ENCODE measurements around the gene RAB37. TPM values are rescaled to one million over a fixed set of nuclear protein-coding genes. Genes with fewer than 3 reads are reported as not detected.

RAB37 gene
- total RNA-seq, 1 experiment from 2014 or later: 8.9 TPM

DNA sequence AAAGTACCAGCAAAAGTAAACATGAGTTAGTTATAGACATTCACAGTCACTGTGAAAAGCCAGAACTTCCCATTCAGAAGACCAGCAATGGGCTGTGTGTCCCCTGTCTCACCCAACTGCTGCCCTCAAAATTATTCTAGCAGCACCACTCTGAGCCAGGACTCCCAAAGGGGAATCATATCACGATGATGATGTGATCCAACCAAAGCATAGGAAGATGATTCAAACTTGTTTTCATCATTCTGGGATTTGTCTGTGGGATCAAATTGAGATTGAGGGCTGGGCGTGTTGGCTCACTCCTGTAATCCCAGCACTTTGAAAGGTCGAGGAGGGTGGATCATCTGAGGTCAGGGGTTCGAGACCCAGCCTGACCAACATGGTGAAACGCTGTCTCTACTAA is 45.5 kb downstream of the RAB37 start (continued):
- TF ChIP-seq MLX (CRISPR knock-in tag; IDR thresholded peaks at IDR 0.05) (no peak), ESRRA (CRISPR knock-in tag; IDR thresholded peaks at IDR 0.05; ENCODE audit: borderline replicate concordance) (no peak), FOXP4 (CRISPR knock-in tag; IDR thresholded peaks at IDR 0.05) (no peak), ZBTB43 (CRISPR knock-in tag; IDR thresholded peaks at IDR 0.05) (no peak), ZNF671 (CRISPR knock-in tag; IDR thresholded peaks at IDR 0.05) (no peak), ZBTB21 (CRISPR knock-in tag; IDR thresholded peaks at IDR 0.05; ENCODE audit: borderline replicate concordance) (no peak)

GRCh38 chr17:74784125-74784810 is 47.2 kb downstream of the RAB37 start:
- ChIA-PET POLR2A (interaction anchor here (0.7 kb wide), 1 partner anchor 35 kb away, joined by 5 read pairs; no protein-coding TSS in a partner anchor), CTCF (interaction anchor here (0.6 to 4.2 kb wide), 10 partner anchors 9 to 127 kb away, joined by 3 to 39 read pairs (median 4); partner anchors contain the start of gene RAB37)
- Mint-ChIP-seq H3K4me1 (peaks cover 22% of the 10 kb centered on the region), H3K27me3 (ENCODE audit: low read depth) (no peaks in the 10 kb centered on the region), H3K4me3 (no peak overlapping the region), H3K36me3 (no peaks in the 10 kb centered on the region), H3K9me3 (no peaks in the 10 kb centered on the region), H3K27ac (no peak overlapping the region; the same call in 1 of the 2 replicates)
- ATAC-seq (no peak), DNase-seq (ENCODE audit: low spot score) (no peak)
- TF ChIP-seq ETV6 (CRISPR knock-in tag; IDR thresholded peaks at IDR 0.05) (no peak), ZBTB21 (CRISPR knock-in tag; IDR thresholded peaks at IDR 0.05; ENCODE audit: borderline replicate concordance) (no peak), FOXK1 (CRISPR knock-in tag; IDR thresholded peaks at IDR 0.05) (no peak), RELA (CRISPR knock-in tag; IDR thresholded peaks at IDR 0.05; ENCODE audit: borderline replicate concordance) (no peak), CBFB (CRISPR knock-in tag; IDR thresholded peaks at IDR 0.05; ENCODE audit: low read depth) (no peak), MLX (CRISPR knock-in tag; IDR thresholded peaks at IDR 0.05) (no peak), ZNF396 (CRISPR knock-in tag; IDR thresholded peaks at IDR 0.05; ENCODE audit: borderline replicate concordance) (no peak)
- TF ChIP-seq, protein P1, sequence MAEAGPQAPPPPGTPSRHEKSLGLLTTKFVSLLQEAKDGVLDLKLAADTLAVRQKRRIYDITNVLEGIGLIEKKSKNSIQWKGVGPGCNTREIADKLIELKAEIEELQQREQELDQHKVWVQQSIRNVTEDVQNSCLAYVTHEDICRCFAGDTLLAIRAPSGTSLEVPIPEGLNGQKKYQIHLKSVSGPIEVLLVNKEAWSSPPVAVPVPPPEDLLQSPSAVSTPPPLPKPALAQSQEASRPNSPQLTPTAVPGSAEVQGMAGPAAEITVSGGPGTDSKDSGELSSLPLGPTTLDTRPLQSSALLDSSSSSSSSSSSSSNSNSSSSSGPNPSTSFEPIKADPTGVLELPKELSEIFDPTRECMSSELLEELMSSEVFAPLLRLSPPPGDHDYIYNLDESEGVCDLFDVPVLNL (CRISPR knock-in tag; IDR thresholded peaks at IDR 0.05; ENCODE audit: borderline replicate concordance, low read depth): no peak
- TF ChIP-seq, protein P2, sequence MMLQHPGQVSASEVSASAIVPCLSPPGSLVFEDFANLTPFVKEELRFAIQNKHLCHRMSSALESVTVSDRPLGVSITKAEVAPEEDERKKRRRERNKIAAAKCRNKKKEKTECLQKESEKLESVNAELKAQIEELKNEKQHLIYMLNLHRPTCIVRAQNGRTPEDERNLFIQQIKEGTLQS (CRISPR knock-in tag; conservative IDR thresholded peaks at IDR 0.05): no peak
- TF ChIP-seq, protein P3, sequence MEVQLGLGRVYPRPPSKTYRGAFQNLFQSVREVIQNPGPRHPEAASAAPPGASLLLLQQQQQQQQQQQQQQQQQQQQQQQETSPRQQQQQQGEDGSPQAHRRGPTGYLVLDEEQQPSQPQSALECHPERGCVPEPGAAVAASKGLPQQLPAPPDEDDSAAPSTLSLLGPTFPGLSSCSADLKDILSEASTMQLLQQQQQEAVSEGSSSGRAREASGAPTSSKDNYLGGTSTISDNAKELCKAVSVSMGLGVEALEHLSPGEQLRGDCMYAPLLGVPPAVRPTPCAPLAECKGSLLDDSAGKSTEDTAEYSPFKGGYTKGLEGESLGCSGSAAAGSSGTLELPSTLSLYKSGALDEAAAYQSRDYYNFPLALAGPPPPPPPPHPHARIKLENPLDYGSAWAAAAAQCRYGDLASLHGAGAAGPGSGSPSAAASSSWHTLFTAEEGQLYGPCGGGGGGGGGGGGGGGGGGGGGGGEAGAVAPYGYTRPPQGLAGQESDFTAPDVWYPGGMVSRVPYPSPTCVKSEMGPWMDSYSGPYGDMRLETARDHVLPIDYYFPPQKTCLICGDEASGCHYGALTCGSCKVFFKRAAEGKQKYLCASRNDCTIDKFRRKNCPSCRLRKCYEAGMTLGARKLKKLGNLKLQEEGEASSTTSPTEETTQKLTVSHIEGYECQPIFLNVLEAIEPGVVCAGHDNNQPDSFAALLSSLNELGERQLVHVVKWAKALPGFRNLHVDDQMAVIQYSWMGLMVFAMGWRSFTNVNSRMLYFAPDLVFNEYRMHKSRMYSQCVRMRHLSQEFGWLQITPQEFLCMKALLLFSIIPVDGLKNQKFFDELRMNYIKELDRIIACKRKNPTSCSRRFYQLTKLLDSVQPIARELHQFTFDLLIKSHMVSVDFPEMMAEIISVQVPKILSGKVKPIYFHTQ (CRISPR knock-in tag; IDR thresholded peaks at IDR 0.05): no peak
- TF ChIP-seq, protein P4, sequence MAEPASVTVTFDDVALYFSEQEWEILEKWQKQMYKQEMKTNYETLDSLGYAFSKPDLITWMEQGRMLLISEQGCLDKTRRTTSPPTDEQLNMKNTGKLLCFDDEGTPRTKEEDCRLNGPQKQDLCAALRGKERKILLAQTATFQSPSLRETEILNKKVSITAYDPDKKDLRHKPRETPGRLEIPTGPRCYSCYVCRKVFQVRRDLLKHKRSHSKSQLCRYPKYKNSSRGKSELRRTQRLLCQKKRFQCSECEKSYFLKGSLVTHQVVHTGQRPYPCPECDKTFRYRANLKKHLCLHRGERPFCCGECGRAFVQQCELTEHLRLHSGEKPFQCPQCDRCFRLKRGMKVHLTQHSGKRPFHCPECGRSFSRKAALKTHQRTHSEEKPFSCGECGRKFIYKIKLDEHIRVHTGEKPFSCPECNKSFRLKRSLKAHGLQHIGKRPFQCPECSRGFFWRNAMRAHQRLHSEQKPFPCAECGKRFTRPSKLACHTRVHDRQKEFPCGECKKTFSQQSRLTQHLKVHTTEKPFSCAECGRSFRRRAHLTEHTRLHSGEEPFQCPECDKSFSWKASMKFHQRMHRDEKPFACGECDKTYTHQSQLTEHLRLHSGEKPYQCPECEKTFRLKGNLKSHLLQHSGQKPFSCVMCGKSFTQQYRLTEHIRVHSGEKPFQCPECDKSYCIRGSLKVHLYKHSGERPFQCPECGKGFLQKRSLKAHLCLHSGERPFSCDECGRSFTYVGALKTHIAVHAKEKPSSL (CRISPR knock-in tag; conservative IDR thresholded peaks at IDR 0.05): no peak
- TF ChIP-seq, protein P5, sequence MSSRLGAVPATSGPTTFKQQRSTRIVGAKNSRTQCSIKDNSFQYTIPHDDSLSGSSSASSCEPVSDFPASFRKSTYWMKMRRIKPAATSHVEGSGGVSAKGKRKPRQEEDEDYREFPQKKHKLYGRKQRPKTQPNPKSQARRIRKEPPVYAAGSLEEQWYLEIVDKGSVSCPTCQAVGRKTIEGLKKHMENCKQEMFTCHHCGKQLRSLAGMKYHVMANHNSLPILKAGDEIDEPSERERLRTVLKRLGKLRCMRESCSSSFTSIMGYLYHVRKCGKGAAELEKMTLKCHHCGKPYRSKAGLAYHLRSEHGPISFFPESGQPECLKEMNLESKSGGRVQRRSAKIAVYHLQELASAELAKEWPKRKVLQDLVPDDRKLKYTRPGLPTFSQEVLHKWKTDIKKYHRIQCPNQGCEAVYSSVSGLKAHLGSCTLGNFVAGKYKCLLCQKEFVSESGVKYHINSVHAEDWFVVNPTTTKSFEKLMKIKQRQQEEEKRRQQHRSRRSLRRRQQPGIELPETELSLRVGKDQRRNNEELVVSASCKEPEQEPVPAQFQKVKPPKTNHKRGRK (CRISPR knock-in tag; IDR thresholded peaks at IDR 0.05; ENCODE audit: borderline replicate concordance): no peak

All from WTC11 (cell line).